Measurements from ENCODE around the gene SCNN1A.

SCNN1A gene

DNA sequence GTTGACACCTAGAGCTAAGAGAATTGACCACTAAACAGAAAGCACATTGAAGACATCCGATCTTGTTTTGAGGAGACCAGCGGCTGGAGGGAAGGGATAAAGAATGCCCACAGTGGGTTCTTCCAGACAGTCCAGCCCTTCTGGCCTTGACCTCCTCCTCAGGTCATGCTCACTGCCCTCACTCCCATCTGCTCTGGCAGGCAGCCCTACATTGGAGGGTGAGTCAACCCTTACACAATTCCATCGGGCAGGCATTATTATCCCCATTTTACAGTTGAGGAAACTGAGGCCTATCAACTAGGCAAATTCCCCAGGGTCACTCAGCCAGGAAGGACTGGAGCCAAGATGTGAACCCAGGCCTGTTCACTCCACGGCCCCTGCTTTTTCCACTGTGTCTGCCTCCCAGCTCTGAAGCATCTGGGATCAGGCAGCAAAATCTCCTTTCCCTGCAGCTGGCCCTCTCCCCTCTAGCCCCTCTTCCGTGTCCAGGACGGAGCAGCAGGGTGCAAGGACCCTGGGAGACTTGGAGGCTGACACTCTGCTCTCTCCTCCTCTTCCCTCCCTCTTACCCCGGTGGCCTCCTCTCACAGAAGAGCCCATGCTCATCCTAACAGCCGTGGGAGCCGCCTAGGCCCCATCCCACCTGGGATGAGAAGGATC is 5.3 kb downstream of the SCNN1A start:
- peak overlapping the region; percentile 99 for H3K27ac ChIP-seq
- DNase-seq (ENCODE audit: low read depth, low spot score), result no peak

DNA sequence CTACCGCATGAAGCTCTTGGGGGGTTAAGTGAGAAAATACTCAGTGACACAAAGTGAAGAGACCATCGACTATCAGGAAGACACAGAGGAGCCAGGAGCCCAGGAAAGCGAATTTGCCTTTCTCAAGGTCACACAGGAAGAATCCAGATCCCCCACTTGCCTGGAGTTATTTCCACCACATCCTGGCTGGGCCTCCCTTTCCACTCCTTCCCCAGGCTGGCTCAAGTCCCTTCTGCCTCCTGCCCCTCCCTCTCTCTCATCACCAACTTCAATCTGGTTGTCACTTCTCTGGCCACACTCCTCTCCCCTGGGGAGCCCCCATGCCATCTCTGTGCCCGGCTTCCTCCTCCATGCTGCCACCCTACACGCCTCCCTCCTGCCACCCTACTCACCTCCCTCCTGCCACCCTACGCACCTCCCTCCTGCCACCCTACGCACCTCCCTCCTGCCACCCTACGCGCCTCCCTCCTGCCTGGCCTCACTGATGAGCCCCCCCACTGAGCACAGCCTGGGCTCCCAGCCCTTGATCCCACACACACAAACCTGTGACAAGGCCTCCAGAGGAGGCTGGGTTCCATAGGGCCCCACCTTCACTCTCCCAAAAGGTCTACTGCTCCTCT is 6.3 kb downstream of the SCNN1A start:
- DNase-seq (ENCODE audit: low read depth, low spot score), result no peak
- H3K27ac ChIP-seq, result peak overlapping the region; percentile 18

DNA sequence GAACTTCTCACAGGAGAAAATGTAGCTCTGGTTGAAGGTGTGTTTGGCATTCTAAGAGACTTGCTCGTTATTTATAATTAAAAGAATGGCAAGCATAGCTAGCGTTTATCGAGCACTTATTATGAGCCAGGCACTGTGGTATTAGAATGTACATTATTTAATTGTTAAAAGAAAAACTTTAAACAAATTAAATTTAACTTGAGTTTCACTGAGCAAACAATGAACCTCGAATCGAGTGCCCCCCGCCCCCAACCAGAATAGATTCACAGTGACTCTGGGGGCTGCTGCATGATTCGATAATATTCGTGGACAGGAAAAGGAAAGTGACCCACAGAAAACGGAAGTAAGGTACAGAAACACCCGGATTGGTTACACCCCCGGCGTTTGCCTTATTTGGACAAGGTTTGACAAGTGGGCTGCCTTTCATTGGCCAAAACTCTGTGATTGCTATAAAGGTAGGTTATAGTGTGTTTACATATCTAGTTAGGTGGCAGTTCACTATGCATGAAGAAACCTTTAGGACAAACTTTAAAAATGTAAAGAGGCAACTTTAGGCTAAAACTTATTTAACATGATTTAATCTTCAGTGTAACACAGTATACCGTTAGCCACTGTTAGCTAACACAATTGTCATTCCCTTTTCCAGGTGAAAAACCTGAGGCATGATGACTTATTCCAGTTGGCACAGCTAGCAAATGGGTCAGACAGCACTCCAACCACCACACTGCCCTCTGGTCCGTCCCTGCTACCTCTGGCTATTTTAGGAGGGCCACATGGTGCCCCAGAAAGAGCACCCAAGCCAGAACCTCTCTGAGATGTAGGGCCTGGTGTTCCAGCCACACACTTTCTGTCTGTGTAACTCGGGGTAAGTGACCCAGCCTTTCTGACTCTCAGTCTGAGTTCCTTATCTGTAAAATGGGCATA is 7.1 kb downstream of the SCNN1A start:
- H3K27ac ChIP-seq, result peak overlapping the region; percentile 18
- no peak for DNase-seq (ENCODE audit: low read depth, low spot score)

DNA sequence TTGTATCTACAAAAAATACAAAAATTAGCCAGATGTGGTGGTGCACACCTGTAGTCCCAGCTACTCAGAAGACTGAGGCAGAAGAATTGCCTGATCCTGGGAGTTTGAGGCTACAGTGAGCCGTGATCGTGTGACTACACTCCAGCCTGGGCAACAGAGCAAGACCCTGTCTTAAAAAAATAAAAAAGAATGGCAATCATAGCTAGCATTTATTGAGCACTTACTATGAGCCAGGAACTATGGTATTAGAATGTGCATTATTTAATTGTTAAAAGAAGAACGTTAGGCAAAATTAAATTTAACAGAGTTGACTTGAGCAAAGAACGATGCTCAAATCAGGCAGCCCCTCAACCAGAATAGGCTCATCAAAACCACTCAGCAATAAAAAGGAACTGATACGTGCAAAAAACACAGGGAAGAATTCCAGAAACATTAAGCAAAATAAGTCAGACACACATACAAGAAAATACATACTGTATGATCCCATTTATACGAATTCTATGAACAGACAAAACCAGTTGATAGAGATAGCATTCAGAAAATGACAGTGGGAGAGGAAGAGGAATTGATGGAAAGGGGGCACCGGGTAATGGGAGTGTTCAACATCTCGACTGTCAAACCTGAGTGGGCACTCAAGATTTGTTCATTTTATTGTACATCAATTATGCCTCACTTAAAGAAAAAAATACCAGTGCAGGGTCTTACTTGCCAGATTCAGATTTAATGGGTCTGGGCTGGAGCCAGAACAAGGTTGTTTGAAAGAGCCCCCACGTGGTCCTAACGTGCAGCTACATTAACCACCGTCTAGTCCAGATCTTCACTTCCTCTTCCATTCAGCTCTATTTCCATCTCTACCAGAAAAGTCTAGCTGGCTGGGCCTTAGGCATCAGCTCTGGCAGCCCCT is 8.0 kb downstream of the SCNN1A start:
- DNase-seq (ENCODE audit: low read depth, low spot score), result no peak
- H3K27ac ChIP-seq, result peak overlapping the region; percentile 18

DNA sequence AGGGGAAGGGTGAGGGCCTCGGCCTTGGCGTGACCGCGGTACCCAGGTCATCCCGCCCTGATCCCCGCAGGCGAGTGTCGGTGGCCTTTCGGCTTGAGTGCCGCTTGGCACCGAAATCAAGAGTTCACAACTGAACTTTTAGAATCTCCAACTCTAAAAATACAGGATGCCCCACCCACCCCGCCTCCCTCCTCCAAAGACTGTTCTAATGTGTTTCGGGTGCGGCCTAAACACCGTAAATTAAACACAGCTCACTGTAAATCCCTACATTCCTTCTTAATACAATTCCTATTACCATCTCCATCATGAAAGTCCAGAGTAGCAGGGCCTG is 11.4 kb downstream of the SCNN1A start:
- no peak for DNase-seq (ENCODE audit: low read depth, low spot score)
- peak overlapping the region; percentile 75 for H3K27ac ChIP-seq

DNA sequence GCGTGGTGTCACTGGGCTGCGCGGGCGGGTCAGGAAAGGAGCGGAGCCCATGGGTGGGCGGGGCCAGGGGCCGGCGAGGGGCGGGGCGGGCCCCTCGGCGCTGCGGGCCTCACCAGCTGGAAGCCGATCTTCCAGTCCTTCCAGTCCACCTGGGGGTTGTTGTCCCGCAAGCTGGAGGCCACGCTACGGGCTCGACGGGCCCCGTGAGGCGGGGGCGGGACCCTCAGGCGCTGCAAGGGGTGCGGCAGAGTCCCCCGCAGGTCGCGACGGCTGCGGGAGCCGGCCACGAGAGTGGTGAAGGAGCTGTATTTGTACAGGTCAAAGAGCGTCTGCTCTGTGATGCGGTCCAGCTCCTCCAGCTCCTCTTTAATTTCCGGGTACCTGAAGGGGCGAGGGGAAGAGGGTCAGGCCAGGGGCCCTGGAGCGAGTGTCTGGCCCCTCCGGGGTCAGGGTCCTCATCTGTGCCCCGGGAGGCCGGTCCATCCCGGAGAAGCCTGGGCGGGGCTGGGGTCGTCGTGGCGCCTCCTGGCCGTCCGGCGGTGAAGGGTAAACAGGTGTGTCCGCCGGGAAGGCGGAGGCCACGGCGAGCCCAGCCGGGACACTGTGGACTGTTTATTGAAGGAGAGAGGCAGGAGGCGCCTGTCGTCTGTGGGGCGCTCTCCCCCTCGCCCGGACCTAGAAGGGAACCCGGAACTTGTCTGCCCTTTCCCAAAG is 11.9 kb downstream of the SCNN1A start:
- no peak for DNase-seq (ENCODE audit: low read depth, low spot score)
- H3K27ac ChIP-seq, result peak overlapping the region; percentile 75

DNA sequence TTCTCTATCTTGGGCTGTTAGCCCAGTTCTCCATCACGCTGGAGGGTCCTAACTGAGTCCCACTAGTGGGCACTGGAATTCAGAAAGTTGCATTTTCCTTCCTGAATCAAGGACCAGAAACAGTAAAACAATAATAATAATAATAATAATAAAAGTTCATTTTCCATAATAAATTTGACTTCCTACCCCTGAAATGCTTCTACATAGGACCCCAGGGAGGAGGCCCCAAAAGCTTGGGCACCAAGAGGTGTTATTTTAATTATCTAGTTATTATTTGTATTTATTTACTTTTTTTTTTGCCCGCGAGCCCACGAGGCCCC is 12.4 kb downstream of the SCNN1A start:
- no peak for DNase-seq (ENCODE audit: low read depth, low spot score)
- H3K27ac ChIP-seq, result peak overlapping the region; percentile 75

DNA sequence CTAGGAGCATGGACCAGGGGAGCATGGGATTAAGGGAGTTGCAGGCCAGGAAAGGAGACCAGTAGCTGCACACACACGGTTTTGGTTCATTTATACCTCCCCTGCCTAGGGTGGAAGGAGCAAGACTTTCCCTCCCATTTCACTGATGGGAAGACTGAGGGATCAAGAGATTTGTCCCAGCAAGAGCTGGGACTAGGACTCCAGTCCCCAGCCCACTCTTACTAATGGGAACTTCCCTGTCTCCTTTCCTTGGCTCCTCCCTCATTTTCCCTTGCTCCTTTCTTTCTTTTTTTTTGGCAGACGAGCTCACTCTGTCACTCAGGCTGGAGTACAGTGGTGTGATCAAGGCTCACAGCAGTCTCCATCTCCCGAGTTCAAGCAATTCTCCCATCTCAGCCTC is 13.0 kb downstream of the SCNN1A start:
- peak overlapping the region; percentile 47 for H3K27ac ChIP-seq
- DNase-seq (ENCODE audit: low read depth, low spot score), result no peak

DNA sequence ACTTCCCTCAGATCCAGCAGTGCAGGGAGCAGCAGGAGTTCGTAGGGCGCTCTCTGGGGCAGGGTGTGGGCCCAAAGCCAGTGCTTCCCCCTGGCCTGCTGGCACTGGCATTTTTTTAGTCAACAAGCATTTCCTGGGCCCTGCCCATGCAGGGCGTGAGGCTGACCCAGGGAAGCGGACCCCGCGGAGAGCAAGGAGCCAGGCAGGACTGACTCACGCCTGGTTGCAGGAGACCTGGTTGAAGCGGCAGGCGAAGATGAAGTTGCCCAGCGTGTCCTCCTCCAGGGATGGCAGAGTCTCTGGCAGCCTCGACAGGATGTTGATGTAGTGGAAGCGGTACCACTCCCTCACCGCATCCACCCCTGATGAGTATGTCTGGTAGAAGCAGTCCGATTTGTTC is 13.5 kb downstream of the SCNN1A start:
- peak overlapping the region; percentile 47 for H3K27ac ChIP-seq
- DNase-seq (ENCODE audit: low read depth, low spot score), result no peak

DNA sequence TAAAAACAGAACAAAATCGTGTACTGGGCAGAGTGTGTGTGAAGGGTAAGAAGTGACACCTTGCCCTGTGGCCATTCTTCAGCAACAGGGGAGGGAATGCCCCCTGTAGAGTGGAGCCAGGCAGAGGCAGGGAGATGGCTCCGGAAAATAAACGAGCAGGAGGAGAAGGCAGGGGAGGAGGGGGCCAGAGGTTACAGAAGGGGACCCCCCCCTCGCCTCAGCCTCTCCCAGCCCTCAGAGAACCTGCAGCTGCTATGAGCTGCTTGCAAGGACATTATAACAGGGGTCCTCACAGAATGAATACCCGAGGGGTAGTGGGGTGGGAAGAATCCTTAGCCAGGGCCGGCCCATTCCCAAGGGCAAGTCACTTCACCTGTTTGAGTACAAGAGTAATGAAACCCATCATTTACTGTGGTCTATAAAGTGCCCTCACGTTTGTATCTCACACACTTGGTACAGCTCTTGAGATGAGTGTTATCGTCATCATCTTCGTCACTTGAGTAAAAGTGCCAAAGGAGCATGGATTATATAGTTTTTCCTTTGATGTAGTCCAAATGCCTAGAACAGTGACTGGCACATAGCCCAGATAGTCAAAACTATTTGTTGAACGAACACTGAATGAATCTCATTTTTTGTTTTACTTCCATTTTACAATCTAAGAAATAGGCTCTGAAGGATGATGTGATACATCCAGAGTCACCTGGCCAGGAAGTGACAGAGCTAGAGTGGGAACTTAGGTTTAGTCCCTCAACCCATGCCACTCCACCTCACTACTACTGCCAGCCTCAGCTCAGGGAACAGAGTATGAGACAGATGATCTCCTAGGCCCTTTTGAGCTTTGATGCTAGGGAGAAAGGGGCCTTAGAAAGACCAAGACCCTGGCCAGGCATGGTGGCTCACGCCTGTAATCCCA is 14.5 kb downstream of the SCNN1A start:
- no peak for DNase-seq (ENCODE audit: low read depth, low spot score)
- H3K27ac ChIP-seq, result peak overlapping the region; percentile 47

DNA sequence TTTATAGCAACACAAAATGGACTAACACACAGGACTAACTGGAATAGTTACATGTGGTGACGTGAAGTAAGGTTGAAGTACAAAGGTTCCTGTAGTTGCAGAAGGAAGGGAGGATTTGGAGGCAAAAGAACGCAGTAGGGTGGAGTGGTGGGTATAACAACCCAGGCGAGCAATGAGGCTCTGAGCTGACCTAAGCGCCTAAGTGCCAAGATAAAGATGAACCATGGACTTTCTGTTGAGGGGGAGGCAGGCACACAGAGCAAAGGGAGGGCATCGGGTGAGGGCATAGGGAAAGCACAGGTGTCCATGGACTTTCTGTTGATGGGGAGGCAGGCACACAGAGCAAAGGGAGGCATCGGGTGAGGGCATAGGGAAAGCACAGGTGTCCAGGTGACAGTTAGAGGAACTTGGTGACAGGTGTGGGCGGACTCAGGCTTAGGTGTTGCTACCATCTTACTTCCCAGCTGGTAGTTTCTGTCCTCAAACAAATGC is 15.2 kb downstream of the SCNN1A start:
- H3K27ac ChIP-seq, result no peak overlapping the region
- no peak for DNase-seq (ENCODE audit: low read depth, low spot score)

DNA sequence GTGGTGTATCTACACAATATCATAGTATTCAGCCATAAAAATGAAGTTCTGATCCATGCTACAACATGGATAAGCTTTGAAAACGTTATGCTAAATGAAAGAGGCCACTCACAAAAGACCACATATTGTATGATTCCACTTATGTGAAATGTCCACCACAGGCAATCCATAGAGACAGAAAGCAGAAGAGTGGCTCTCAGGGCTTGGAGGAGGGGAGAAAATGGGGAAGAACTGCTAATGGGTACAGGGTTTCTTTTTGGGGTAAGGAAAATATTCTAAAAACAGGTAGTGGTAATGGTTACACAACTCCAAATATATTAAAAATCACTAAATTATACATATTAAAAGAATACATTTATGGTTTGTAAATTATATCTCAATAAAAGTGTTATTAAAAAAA is 16.5 kb downstream of the SCNN1A start:
- H3K27ac ChIP-seq, result no peak overlapping the region

DNA sequence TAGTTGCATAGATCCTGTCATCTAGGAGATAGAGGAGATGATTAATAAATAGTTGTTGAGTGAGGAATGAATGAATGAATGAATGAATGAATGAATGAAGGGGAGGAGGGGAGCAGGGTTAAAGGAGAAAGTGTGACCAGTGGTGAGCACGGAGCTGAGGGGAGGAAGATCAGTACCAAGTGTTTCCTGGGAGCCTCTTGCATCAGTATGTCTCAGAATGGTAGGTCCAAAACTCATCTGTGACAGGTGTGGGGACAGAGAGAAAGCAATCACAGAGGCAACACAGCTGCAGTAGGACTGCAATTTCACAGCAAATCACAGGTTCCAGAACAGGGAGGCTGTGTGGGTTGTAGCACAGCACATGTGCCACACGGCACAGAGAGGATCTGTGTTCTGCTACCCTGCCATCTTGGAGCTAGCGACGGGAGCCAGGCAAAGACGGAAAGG is 19.0 kb downstream of the SCNN1A start:
- no peak overlapping the region for H3K27ac ChIP-seq
- DNase-seq (ENCODE audit: low read depth, low spot score), result no peak

More for the DNA sequence above, 16.5 kb downstream of the SCNN1A start:
- no peak for DNase-seq (ENCODE audit: low read depth, low spot score)

DNA sequence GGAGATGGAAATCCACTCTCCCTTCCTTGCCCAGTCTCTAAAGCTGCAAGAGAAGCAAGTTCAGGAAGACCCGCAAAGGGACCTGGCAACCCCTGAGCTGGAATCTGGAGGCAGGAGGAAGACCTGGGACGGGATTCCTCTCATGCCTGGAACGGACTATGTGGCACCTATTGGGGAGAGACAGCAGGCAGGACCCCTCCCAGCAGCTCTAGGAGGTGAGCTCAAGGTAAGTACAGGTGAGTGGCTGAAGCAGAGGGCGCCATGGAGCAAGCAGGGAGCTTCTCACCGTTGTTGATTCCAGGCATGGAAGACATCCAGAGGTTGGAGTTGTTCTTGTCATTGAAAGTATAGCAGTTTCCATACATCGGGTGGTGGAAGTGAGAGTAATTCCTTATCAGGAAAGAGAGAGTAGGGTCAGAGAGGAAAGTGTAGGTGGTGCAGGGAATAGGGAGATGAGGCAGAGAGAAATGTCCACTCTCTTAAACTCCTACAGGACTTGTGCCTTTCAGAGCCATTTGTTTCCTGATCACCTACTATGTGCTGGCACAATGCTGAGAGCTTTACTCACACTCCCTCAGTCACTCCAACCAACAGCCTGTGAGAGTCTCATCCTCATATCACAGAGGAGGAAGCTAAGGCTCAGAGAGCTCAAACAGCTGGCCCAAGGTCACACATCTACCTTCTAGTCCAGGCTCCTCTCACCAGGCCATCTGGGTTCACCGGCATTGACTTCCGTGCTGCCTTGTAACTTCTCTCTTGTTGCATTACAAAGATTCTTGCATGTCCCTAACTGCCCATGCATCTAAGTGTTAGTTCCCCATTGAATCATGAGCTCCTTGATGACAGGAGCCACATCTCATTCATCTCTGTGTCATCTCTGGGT is 19.6 kb downstream of the SCNN1A start:
- no peak for DNase-seq (ENCODE audit: low read depth, low spot score)
- no peak overlapping the region for H3K27ac ChIP-seq

DNA sequence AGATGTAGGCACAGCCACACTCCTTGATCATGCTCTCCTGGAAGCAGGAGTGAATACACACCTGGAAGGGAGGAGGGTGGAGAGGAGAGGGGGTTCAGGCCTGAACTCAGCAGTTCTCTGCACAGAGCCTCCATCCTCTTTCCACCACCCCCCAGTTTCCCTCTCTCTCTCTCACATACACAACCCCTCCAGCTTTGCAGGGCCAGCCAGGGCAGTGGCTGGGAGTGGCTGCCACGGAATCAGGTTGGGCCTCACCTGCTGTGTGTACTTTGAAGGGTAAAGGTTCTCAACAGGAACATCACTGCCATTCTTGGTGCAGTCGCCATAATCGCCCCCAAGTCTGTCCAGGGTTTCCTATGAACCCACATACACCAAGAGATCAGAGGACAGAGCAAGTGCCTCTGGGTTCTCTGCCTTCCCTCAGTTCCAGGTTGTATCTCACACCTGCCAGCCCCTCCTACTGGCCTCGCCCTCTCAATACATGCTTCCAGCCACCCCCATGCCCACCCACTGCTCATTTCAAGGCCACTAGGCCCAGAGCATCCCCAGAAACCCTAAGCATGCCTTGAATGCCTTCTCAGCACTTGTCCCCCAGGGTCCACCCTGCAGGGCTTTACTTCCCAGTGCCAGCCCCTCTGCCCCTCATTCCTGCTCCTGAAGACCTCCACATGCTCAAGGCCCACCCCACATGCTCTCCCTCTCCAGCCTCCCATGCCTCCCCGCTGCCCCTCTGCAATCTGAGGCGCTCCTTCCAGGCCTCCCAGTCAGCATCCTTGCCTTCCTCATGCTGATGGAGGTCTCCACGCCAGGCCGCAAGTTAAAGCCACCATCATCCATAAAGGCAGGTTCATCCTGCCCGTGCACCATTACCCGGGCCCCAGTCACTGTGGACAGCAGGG is 20.6 kb downstream of the SCNN1A start:
- DNase-seq (ENCODE audit: low read depth, low spot score), result no peak
- H3K27ac ChIP-seq, result no peak overlapping the region
